Measurements from ENCODE around the gene KLK4. TPM values are rescaled to one million over a fixed set of nuclear protein-coding genes. Genes with fewer than 3 reads are reported as not detected.

KLK4 gene
- total RNA-seq, 1 donor from 2014 or later, result not detected

DNA sequence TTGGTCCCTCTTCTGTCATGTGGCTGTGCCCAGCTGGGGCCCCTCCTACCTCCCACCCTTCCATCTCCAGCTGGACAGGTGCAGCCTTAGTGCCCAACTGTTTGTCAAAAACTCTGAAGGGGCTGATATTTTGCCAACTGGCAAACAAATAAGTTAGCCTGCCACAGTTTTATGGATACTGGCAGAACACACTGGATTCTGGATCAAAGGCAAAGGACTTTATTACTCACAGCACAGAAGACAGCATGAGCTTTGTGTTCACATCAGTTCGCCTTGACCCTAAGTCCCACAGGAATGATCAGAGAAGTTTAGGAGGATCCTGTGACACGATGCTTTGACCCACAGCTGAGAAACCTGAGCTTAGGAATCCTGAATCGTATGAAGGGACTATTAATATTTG, 21.6 kb downstream of the KLK4 start:
- DNase-seq (ENCODE audit: extremely low read depth, low read depth, low spot score), result no peak

DNA sequence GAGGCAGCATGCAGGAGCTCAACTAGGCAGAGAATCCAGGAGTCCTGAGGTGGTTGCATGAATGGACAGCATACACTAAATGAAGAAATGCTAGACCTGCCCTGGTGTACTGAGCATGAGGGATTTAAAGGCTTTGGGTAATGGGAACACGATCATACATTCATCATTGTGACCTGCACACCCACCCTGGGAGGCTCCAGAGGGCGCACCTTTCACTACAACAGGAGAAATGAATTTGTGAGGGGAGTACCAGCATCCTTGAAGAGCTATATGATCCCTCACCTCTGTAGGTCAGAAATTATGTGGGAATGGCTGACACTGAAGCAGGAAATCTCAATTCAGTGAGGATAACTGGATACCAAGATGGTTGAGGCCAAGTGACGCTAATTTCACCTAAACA, 29.0 kb downstream of the KLK4 start:
- DNase-seq (ENCODE audit: extremely low read depth, low read depth, low spot score), result no peak

DNA sequence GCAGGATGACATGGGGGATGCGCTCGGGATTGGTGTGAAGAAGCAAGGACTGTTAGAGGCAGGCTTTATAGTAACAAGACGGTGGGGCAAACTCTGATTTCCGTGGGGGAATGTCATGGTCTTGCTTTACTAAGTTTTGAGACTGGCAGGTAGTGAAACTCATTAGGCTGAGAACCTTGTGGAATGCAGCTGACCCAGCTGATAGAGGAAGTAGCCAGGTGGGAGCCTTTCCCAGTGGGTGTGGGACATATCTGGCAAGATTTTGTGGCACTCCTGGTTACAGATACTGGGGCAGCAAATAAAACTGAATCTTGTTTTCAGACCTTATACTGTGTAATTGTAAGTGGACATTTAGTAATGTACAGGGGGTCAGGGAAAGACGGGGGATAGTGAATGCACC, 31.0 kb downstream of the KLK4 start:
- no peak for DNase-seq (ENCODE audit: extremely low read depth, low read depth, low spot score)

DNA sequence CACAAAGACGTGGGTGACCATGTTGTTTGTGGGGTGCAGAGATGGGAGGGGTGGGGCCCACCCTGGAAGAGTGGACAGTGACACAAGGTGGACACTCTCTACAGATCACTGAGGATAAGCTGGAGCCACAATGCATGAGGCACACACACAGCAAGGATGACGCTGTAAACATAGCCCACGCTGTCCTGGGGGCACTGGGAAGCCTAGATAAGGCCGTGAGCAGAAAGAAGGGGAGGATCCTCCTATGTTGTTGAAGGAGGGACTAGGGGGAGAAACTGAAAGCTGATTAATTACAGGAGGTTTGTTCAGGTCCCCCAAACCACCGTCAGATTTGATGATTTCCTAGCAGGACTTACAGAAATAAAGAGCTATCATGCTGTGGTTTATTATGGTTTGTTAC, 32.3 kb downstream of the KLK4 start:
- DNase-seq (ENCODE audit: extremely low read depth, low read depth, low spot score), result no peak

DNA sequence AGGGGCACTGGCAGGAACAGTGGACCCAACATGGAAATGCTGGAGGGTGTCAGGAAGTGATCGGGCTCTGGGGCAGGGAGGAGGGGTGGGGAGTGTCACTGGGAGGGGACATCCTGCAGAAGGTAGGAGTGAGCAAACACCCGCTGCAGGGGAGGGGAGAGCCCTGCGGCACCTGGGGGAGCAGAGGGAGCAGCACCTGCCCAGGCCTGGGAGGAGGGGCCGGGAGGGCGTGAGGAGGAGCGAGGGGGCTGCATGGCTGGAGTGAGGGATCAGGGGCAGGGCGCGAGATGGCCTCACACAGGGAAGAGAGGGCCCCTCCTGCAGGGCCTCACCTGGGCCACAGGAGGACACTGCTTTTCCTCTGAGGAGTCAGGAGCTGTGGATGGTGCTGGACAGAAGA, 33.9 kb downstream of the KLK4 start:
- DNase-seq (ENCODE audit: extremely low read depth, low read depth, low spot score), result no peak

DNA sequence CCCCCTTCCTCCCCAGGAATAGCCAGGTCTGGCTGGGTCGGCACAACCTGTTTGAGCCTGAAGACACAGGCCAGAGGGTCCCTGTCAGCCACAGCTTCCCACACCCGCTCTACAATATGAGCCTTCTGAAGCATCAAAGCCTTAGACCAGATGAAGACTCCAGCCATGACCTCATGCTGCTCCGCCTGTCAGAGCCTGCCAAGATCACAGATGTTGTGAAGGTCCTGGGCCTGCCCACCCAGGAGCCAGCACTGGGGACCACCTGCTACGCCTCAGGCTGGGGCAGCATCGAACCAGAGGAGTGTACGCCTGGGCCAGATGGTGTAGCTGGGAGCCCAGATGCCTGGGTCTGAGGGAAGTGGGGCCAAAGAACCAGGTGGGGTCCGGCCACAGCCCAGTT, 34.7 kb downstream of the KLK4 start:
- no peak for DNase-seq (ENCODE audit: extremely low read depth, low read depth, low spot score)

DNA sequence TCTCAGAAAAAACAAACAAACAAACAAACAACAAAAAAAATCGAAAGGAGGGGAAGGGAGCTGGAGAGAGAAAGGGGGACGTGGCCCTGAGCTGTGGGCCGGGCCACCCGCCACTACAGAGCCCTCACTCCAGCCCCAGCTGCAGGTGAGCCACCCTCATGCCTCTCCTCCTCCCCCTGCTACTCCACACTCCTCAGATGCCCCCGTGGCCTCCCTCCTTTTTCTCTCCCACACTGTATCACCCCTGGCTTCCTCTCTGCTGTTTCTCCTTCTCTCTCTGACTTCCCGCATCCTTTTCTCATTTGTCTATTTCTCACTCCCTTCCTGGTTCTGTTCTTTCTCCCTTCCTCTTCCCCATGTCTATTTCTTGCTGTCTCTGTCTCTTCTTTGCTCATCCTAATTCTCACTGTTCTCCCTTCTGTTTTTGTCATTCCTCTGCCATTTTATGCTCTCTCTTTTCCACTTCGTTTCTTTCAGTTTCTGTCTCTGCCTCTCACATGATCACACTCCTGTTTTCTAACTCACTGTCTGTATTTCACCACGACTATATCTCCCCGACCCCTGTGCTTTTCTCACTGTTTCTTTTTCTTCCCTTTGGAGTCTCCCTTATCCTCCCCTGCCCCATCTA, 35.3 kb downstream of the KLK4 start:
- no peak for DNase-seq (ENCODE audit: extremely low read depth, low read depth, low spot score)

DNA sequence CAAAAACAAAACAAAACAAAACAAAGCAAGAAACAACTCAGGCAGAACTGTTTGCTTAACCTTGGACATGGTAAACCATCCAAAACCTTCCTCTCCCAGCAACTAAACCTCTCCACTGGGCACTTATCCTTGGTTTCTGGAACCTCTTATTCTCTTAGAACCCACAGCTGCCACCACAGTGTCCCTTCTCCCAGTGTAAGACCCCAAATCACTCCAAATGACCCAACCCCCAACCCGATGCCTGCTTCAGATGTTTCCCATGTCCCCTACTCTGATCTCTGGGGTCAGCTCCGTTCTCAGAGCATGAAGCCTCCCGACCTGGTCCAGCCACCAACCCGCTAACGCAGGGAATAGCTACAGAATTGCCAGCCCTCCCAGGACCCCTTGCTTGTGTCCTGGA, 37.0 kb downstream of the KLK4 start:
- DNase-seq (ENCODE audit: extremely low read depth, low read depth, low spot score), result no peak

DNA sequence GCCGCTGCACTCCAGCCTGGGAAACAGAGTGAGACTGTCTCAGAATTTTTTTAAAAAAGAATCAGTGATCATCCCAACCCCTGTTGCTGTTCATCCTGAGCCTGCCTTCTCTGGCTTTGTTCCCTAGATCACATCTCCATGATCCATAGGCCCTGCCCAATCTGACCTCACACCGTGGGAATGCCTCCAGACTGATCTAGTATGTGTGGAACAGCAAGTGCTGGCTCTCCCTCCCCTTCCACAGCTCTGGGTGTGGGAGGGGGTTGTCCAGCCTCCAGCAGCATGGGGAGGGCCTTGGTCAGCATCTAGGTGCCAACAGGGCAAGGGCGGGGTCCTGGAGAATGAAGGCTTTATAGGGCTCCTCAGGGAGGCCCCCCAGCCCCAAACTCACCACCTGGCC, 38.1 kb downstream of the KLK4 start, which contains the start of gene KLK2:
TSS of gene KLK2 (plus strand) at position 384 of the 400 bp plus-strand sequence. CDS start 35 bp downstream, outside the sequence.
- no peak for DNase-seq (ENCODE audit: extremely low read depth, low read depth, low spot score)

DNA sequence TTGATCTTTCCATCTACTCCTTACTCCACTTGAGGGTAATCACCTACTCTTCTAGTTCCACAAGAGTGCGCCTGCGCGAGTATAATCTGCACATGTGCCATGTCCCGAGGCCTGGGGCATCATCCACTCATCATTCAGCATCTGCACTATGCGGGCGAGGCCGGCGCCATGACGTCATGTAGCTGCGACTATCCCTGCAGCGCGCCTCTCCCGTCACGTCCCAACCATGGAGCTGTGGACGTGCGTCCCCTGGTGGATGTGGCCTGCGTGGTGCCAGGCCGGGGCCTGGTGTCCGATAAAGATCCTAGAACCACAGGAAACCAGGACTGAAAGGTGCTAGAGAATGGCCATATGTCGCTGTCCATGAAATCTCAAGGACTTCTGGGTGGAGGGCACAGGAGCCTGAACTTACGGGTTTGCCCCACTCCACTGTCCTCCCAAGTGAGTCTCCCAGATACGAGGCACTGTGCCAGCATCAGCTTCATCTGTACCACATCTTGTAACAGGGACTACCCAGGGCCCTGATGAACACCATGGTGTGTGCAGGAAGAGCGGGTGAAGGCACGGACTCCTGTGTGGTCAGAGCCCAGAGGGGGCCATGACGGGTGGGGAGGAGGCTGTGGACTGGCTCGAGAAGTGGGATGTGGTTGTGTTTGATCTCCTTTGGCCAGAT, 40.6 kb downstream of the KLK4 start:
- DNase-seq (ENCODE audit: extremely low read depth, low read depth, low spot score), result no peak

DNA sequence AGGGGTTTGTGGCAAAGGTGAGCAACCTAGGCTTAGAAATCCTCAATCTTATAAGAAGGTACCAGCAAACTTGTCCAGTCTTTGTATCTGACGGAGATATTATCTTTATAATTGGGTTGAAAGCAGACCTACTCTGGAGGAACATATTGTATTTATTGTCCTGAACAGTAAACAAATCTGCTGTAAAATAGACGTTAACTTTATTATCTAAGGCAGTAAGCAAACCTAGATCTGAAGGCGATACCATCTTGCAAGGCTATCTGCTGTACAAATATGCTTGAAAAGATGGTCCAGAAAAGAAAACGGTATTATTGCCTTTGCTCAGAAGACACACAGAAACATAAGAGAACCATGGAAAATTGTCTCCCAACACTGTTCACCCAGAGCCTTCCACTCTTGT, 41.7 kb downstream of the KLK4 start:
- DNase-seq (ENCODE audit: extremely low read depth, low read depth, low spot score), result no peak

DNA sequence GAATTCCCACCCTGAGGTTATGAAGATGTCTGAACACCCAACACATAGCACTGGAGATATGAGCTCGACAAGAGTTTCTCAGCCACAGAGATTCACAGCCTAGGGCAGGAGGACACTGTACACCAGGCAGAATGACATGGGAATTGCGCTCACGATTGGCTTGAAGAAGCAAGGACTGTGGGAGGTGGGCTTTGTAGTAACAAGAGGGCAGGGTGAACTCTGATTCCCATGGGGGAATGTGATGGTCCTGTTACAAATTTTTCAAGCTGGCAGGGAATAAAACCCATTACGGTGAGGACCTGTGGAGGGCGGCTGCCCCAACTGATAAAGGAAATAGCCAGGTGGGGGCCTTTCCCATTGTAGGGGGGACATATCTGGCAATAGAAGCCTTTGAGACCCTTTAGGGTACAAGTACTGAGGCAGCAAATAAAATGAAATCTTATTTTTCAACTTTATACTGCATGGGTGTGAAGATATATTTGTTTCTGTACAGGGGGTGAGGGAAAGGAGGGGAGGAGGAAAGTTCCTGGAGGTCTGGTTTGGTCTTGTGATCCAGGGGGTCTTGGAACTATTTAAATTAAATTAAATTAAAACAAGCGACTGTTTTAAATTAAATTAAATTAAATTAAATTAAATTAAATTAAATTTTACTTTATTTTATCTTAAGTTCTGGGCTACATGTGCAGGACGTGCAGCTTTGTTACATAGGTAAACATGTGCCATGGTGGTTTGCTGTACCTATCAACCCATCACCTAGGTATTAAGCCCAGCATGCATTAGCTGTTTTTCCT, 49.5 kb downstream of the KLK4 start:
- DNase-seq (ENCODE audit: extremely low read depth, low read depth, low spot score), result no peak

DNA sequence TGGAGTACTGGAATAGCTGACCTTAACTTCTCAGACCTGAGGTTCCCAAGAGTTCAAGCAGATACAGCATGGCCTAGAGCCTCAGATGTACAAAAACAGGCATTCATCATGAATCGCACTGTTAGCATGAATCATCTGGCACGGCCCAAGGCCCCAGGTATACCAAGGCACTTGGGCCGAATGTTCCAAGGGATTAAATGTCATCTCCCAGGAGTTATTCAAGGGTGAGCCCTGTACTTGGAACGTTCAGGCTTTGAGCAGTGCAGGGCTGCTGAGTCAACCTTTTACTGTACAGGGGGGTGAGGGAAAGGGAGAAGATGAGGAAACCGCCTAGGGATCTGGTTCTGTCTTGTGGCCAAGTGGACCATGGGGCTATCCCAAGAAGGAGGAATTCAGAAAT, 50.2 kb downstream of the KLK4 start:
- DNase-seq (ENCODE audit: extremely low read depth, low read depth, low spot score), result no peak

DNA sequence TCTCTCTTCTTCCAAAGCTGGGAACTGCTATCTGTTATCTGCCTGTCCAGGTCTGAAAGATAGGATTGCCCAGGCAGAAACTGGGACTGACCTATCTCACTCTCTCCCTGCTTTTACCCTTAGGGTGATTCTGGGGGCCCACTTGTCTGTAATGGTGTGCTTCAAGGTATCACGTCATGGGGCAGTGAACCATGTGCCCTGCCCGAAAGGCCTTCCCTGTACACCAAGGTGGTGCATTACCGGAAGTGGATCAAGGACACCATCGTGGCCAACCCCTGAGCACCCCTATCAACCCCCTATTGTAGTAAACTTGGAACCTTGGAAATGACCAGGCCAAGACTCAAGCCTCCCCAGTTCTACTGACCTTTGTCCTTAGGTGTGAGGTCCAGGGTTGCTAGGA, 51.3 kb downstream of the KLK4 start:
- DNase-seq (ENCODE audit: extremely low read depth, low read depth, low spot score), result no peak

DNA sequence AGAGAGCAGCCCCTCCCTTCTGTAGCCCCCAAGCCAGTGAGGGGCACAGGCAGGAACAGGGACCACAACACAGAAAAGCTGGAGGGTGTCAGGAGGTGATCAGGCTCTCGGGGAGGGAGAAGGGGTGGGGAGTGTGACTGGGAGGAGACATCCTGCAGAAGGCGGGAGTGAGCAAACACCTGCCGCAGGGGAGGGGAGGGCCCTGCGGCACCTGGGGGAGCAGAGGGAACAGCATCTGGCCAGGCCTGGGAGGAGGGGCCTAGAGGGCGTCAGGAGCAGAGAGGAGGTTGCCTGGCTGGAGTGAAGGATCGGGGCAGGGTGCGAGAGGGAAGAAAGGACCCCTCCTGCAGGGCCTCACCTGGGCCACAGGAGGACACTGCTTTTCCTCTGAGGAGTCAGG, 52.3 kb downstream of the KLK4 start:
- DNase-seq (ENCODE audit: extremely low read depth, low read depth, low spot score), result no peak

DNA sequence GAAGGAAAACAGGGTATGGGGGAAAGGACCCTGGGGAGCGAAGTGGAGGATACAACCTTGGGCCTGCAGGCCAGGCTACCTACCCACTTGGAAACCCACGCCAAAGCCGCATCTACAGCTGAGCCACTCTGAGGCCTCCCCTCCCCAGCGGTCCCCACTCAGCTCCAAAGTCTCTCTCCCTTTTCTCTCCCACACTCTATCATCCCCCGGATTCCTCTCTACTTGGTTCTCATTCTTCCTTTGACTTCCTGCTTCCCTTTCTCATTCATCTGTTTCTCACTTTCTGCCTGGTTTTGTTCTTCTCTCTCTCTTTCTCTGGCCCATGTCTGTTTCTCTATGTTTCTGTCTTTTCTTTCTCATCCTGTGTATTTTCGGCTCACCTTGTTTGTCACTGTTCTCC, 53.8 kb downstream of the KLK4 start:
- DNase-seq (ENCODE audit: extremely low read depth, low read depth, low spot score), result no peak

Other genes starting within 250 kb of the KLK4 start
- gene SHANK1, start 191.6 kb downstream of the KLK4 start, total RNA-seq, result 1.2 and 2.0 TPM in 2 replicates
- 14.4 and 16.2 TPM in 2 replicates for gene CLEC11A, start 188.0 kb downstream of the KLK4 start, total RNA-seq
- gene GPR32, start 140.9 kb downstream of the KLK4 start, total RNA-seq, result not detected in 2 replicates
- not detected in 2 replicates for gene ACP4, start 121.0 kb downstream of the KLK4 start, total RNA-seq
- not detected in 2 replicates for gene KLK1, start 87.6 kb downstream of the KLK4 start, total RNA-seq
- gene KLK15, start 77.8 kb downstream of the KLK4 start, total RNA-seq, result not detected in 2 replicates
- not detected in 2 replicates for gene KLK3, start 56.5 kb downstream of the KLK4 start, total RNA-seq
- not detected in 2 replicates for gene KLK2, start 38.0 kb downstream of the KLK4 start, total RNA-seq
- not detected in 2 replicates for gene KLK5, start 41.6 kb upstream of the KLK4 start, total RNA-seq
- not detected in 2 replicates for gene KLK6, start 58.2 kb upstream of the KLK4 start, total RNA-seq
- not detected in 2 replicates for gene KLK7, start 72.5 kb upstream of the KLK4 start, total RNA-seq
- not detected in 2 replicates for gene KLK8, start 90.2 kb upstream of the KLK4 start, total RNA-seq
- gene KLK10, start 108.3 kb upstream of the KLK4 start, total RNA-seq, result not detected in 2 replicates
- gene KLK11, start 115.2 kb upstream of the KLK4 start, total RNA-seq, result not detected in 2 replicates
- gene KLK12, start 123.6 kb upstream of the KLK4 start, total RNA-seq, result not detected in 2 replicates
- not detected in 2 replicates for gene KLK13, start 153.7 kb upstream of the KLK4 start, total RNA-seq
- not detected in 2 replicates for gene KLK14, start 171.5 kb upstream of the KLK4 start, total RNA-seq
- gene CTU1, start 197.0 kb upstream of the KLK4 start, total RNA-seq, result 17.1 and 19.3 TPM in 2 replicates
- not detected in 2 replicates for gene SIGLEC9, start 213.5 kb upstream of the KLK4 start, total RNA-seq
- gene SIGLEC7, start 230.9 kb upstream of the KLK4 start, total RNA-seq, result not detected in 2 replicates

All from glomerular endothelial cell (primary cell).